ENCODE measurements around the gene TBX15. TPM values are rescaled to one million over a fixed set of nuclear protein-coding genes. Genes with fewer than 3 reads are reported as not detected.
"Not testable (repeated sequence)": the region's sequence is repeated elsewhere in the genome, so short reads cannot be mapped to it uniquely, and the experiment has no call there.

Gene TBX15
- total and polyA plus RNA-seq, 2 experiments from 2014 or later, result not detected

DNA sequence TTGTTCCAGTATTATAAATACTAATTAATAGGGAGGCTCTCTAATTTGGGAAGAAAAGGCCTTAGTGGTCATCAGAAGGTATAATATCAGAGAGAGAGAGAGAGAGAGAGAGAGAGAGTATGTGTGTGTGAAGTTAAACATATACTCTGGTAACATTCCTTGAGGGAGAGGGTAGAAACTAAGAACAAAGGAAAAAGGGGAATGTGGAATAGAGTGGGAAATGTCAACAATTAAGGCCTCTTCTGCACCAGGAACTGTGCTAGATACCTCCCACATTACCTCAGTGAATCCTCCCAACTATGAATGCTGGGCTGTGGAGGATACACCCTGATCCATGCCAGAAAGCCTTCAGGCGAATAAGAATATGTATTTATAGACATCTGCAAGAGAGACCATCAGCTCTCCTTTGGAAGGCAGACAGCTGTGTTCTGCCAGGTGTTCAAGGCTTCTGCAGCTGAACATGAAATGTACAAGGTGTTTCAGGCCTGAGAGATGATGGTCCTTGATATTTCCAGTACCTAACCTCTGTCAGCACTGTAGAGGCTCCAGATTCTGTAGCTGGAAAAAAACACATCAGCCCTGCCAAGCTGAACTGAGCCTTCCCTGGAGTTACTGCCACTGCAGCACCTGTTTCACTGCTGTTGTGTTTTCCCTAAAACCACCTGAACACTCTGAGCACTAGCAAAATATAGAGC lies 29.1 kb downstream of the TBX15 start:
- H3K4me1 ChIP-seq (ENCODE audit: low read depth), result no peaks in the 10 kb centered on the region
- no peak for DNase-seq (ENCODE audit: low read depth in 1 of 2, low spot score in 1 of 2)
- H3K36me3 ChIP-seq, result no peaks in the 10 kb centered on the region
- H3K27ac ChIP-seq, result no peak overlapping the region
- H3K4me3 ChIP-seq, result no peak overlapping the region
- TF ChIP-seq, protein P1, sequence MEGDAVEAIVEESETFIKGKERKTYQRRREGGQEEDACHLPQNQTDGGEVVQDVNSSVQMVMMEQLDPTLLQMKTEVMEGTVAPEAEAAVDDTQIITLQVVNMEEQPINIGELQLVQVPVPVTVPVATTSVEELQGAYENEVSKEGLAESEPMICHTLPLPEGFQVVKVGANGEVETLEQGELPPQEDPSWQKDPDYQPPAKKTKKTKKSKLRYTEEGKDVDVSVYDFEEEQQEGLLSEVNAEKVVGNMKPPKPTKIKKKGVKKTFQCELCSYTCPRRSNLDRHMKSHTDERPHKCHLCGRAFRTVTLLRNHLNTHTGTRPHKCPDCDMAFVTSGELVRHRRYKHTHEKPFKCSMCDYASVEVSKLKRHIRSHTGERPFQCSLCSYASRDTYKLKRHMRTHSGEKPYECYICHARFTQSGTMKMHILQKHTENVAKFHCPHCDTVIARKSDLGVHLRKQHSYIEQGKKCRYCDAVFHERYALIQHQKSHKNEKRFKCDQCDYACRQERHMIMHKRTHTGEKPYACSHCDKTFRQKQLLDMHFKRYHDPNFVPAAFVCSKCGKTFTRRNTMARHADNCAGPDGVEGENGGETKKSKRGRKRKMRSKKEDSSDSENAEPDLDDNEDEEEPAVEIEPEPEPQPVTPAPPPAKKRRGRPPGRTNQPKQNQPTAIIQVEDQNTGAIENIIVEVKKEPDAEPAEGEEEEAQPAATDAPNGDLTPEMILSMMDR (IDR thresholded peaks at IDR 0.05; ENCODE audit: low read depth, low read length), result no peak
- no peaks in the 10 kb centered on the region for H3K9me3 ChIP-seq (ENCODE audit: low read depth)
- peaks cover 19% of the 10 kb centered on the region for H3K27me3 ChIP-seq

DNA sequence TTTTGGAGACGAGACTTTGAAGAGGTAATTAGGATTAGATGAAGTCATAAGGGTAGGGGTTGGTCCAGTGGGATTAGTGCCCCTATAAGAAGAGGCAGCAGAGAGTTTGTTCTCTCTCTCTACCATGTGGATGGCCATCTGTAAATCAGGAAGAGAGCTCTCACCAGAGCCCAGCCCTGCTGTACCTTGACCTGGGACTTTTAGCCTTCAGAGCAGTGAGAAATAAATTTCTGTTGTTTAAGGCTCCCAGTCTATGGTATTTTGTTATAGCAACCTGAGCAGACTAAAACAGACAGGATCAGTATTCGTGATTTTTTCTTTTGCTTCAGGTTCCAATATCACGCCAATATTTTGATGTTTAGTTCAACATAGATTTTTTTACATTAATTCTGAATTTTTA lies 30.0 kb downstream of the TBX15 start:
- DNase-seq (ENCODE audit: low read depth in 1 of 2, low spot score in 1 of 2), result no peak
- TF ChIP-seq, protein P1 (IDR thresholded peaks at IDR 0.05; ENCODE audit: low read depth, low read length), result no peak
- Histone ChIP-seq H3K9me3 (ENCODE audit: low read depth) (no peaks in the 10 kb centered on the region), H3K27me3 (peaks cover 22% of the 10 kb centered on the region), H3K4me1 (ENCODE audit: low read depth) (no peaks in the 10 kb centered on the region), H3K36me3 (no peaks in the 10 kb centered on the region), H3K4me3 (no peak overlapping the region), H3K27ac (no peak overlapping the region)

DNA sequence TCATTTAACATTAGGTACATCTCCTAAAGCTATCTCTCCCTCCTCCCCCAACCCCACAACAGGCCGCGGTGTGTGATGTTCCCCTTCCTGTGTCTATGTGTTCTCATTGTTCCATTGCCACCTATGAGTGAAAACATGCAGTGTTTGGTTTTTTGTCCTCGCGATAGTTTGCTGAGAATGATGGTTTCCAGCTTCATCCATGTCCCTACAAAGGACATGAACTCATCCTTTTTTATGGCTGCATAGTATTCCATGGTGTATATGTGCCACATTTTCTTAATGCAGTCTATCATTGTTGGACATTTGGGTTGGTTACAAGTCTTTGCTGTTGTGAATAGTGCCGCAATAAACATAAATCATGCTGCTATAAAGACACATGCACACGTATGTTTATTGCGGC lies 30.6 kb downstream of the TBX15 start:
- DNase-seq (ENCODE audit: low read depth in 1 of 2, low spot score in 1 of 2); H3K27ac ChIP-seq; H3K4me3 ChIP-seq; H3K9me3 ChIP-seq (ENCODE audit: low read depth); H3K4me1 ChIP-seq (ENCODE audit: low read depth); H3K36me3 ChIP-seq: not testable (repeated sequence)
- H3K27me3 ChIP-seq, result peaks cover 22% of the 10 kb centered on the region

DNA sequence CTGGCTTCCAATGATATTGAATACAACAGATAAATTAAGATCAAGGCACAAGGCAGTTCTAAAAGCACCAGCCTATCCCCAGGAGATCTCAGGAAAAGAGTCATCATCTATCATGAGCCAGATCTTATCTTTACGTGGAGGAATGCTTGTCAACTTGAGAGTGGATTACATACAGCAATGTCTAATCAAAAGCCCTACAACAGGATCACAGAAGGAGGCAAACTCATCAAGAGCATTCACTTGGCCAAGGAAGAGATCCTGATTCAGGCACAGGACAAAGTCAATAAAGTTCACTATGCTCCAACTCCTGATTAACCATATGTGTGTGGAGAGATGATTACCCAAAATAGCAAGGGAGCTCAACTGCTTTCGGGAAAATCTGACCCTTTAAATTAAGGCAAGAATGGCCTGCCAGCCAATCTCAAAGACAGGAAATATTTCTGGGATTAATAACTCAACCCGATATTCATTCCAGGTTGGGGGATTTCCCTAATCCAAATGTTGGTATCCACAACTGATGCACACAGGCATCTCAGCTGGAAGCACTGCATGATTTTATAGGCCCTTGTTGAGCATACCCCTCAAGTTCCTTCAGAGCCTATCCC lies 33.7 kb downstream of the TBX15 start:
- Histone ChIP-seq H3K4me3 (no peak overlapping the region), H3K36me3 (no peaks in the 10 kb centered on the region), H3K27me3 (peaks cover 7% of the 10 kb centered on the region), H3K4me1 (ENCODE audit: low read depth) (no peaks in the 10 kb centered on the region), H3K9me3 (ENCODE audit: low read depth) (no peaks in the 10 kb centered on the region), H3K27ac (no peak overlapping the region)
- TF ChIP-seq, protein P1 (IDR thresholded peaks at IDR 0.05; ENCODE audit: low read depth, low read length), result no peak
- DNase-seq (ENCODE audit: low read depth in 1 of 2, low spot score in 1 of 2), result no peak

DNA sequence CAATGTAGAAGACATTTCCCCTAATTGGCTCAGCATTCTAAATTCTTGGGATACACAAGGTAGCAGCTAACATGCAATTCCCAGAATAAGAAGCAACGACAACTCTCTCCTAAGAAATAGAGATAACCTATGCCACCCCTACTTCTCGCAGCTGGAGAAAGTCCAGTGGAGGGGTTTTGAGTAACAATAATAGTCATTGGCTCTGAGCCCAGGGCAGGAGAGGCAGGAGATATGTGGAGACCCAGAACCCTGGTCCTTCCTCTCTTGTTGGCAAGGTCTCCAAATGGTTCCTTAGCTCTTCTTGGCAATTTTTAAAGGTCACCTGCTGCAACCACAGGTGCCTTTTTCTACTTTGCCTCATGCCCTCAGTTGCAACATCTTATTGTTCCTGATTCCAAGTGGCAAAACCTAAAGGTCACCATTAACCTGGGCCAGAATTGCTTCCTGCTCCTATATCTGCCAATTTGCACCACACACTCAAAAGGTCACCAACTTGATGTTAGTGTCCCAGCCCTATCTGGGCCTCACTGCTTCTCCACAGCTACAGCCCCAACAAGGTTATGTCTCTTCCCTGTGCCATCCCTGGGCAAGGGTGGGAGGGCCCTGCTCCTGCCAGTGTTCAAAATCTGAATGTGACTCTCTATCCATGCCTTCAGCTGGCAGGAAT lies 36.7 kb downstream of the TBX15 start:
- no peak for DNase-seq (ENCODE audit: low read depth in 1 of 2, low spot score in 1 of 2)
- TF ChIP-seq, protein P1 (IDR thresholded peaks at IDR 0.05; ENCODE audit: low read depth, low read length), result no peak
- Histone ChIP-seq H3K27me3 (peaks cover 3% of the 10 kb centered on the region), H3K4me3 (no peak overlapping the region), H3K27ac (no peak overlapping the region), H3K9me3 (ENCODE audit: low read depth) (no peaks in the 10 kb centered on the region), H3K36me3 (no peaks in the 10 kb centered on the region), H3K4me1 (ENCODE audit: low read depth) (no peaks in the 10 kb centered on the region)

DNA sequence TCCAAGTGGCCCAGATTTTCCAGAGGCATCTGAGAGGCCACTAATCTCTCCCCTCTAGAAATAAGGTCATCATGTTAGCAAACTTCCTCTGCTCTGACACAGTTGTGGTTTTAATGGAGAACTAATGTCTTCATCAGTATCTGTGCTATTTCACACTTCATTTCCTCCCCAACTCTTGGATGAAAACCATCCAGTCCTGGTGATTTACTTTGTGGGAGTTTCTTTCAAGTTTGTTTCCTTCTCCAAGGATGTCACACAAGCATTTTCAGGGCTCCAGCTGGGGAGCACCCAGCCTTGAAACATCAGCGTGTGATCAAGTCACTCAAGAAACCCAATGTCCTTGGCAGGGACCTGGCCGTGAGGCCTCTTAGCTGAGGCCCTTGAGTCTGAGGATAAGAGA lies 38.8 kb downstream of the TBX15 start:
- peaks cover 3% of the 10 kb centered on the region for H3K27me3 ChIP-seq
- H3K36me3 ChIP-seq, result no peaks in the 10 kb centered on the region
- no peaks in the 10 kb centered on the region for H3K4me1 ChIP-seq (ENCODE audit: low read depth)
- no peaks in the 10 kb centered on the region for H3K9me3 ChIP-seq (ENCODE audit: low read depth)
- H3K4me3 ChIP-seq, result no peak overlapping the region
- TF ChIP-seq, protein P1 (IDR thresholded peaks at IDR 0.05; ENCODE audit: low read depth, low read length), result no peak
- no peak overlapping the region for H3K27ac ChIP-seq
- DNase-seq (ENCODE audit: low read depth in 1 of 2, low spot score in 1 of 2), result peak in 1 of 2 donors; percentile 82
